HepG2 (cell line): ENCODE measurements around the gene TSSK2. TPM values are rescaled to one million over a fixed set of nuclear protein-coding genes. Genes with fewer than 3 reads are reported as not detected.

Experiments used
- AFF4 ChIP-seq: sonication (generic); formaldehyde crosslinking; IDR thresholded peaks from 2 replicates; pipeline ENCODE4 v1.4.0; 2020; ENCODE audit warnings: missing genetic modification reagents
- AGO1 ChIP-seq: fragments of 200-400 bp; formaldehyde crosslinking; IDR thresholded peaks from 2 replicates; pipeline ENCODE4 v1.6.1; 2017; ENCODE audit warnings: mild to moderate bottlenecking, low read depth, low read length, moderate library complexity; ENCODE audit not compliant: poor library complexity, severe bottlenecking
- CREB1 ChIP-seq, 2 experiments: fragments of 450-650 bp in 1 of 2; IDR thresholded peaks; 2 replicates each; pipeline ENCODE4 v1.6.1; 2016 to 2017; ENCODE audit warnings: control low read depth in 1 of 2, mild to moderate bottlenecking in 1 of 2, missing compliant biosample characterization in 1 of 2, missing genetic modification characterization in 1 of 2
- FOXO1 ChIP-seq: sonication (generic); formaldehyde crosslinking; IDR thresholded peaks from 2 replicates; pipeline ENCODE4 v1.4.0; 2020; ENCODE audit warnings: missing genetic modification reagents
- MLX ChIP-seq: IDR thresholded peaks from 2 replicates; pipeline ENCODE4 v1.6.1; 2016
- NCOR1 ChIP-seq: fragments of 200-600 bp; sonication (generic); IDR thresholded peaks from 2 replicates; pipeline ENCODE4 v1.7.0; 2017; ENCODE audit warnings: antibody characterized with exemption, low read length, borderline replicate concordance
- NR2F1 ChIP-seq, 2 experiments: fragments of 450-650 bp in 1 of 2; formaldehyde crosslinking in 1 of 2; IDR thresholded peaks; 2 replicates each; pipeline versions ENCODE4 v1.5.0 to v1.6.1; 2016 to 2020; ENCODE audit warnings: mild to moderate bottlenecking in 1 of 2, missing compliant biosample characterization in 1 of 2, missing genetic modification reagents in 1 of 2, moderate library complexity in 1 of 2
- PCBP2 ChIP-seq: fragments of 200-400 bp; formaldehyde crosslinking; optimal IDR thresholded peaks from 2 replicates; pipeline ENCODE3; 2018; ENCODE audit warnings: low read length, low read depth; ENCODE audit not compliant: poor library complexity, severe bottlenecking
- PRDM10 ChIP-seq: sonication (generic); formaldehyde crosslinking; IDR thresholded peaks from 2 replicates; pipeline ENCODE4 v1.4.0; 2020; ENCODE audit warnings: low read depth, missing genetic modification reagents
- RARG ChIP-seq: sonication (generic); formaldehyde crosslinking; IDR thresholded peaks from 2 replicates; pipeline ENCODE4 v1.4.0; 2020; ENCODE audit warnings: low read depth, mild to moderate bottlenecking, missing genetic modification reagents
- RFX3 ChIP-seq: IDR thresholded peaks from 2 replicates; pipeline ENCODE4 v1.6.1; 2016; ENCODE audit warnings: missing biosample characterization, missing genetic modification reagents
- SIX1 ChIP-seq: sonication (generic); formaldehyde crosslinking; IDR thresholded peaks from 2 replicates; pipeline ENCODE4 v1.4.0; 2020; ENCODE audit warnings: missing genetic modification reagents, borderline replicate concordance
- SP2 ChIP-seq: sonication (generic); formaldehyde crosslinking; IDR thresholded peaks from 2 replicates; pipeline ENCODE4 v1.5.1; 2020; ENCODE audit warnings: mild to moderate bottlenecking, missing genetic modification reagents
- TCF7L2 ChIP-seq: IDR thresholded peaks from 2 replicates; pipeline ENCODE4 v1.6.1; 2011; ENCODE audit warnings: mild to moderate bottlenecking, low read depth, low read length, moderate library complexity
- ZMAT3 ChIP-seq: sonication (generic); formaldehyde crosslinking; conservative IDR thresholded peaks from 2 replicates; pipeline ENCODE4 v1.7.0; 2021; ENCODE audit warnings: missing genetic modification reagents
- ZNF263 ChIP-seq: sonication (generic); formaldehyde crosslinking; IDR thresholded peaks from 2 replicates; pipeline ENCODE4 v1.4.0; 2020; ENCODE audit warnings: missing genetic modification reagents
- ZNF484 ChIP-seq: sonication (generic); formaldehyde crosslinking; IDR thresholded peaks from 2 replicates; pipeline ENCODE4 v1.5.1; 2020; ENCODE audit warnings: mild to moderate bottlenecking, low read depth, missing genetic modification reagents, borderline replicate concordance
- ZNF710 ChIP-seq: sonication (generic); formaldehyde crosslinking; IDR thresholded peaks from 2 replicates; pipeline ENCODE4 v1.5.0; 2020; ENCODE audit warnings: mild to moderate bottlenecking, missing genetic modification reagents, borderline replicate concordance
- ZNF761 ChIP-seq: sonication (generic); formaldehyde crosslinking; conservative IDR thresholded peaks from 2 replicates; pipeline ENCODE4 v1.4.0; 2020; ENCODE audit warnings: mild to moderate bottlenecking, missing genetic modification reagents
- ZSCAN20 ChIP-seq: sonication (generic); formaldehyde crosslinking; IDR thresholded peaks from 2 replicates; pipeline ENCODE4 v1.4.0; 2020; ENCODE audit warnings: missing genetic modification reagents, mild to moderate bottlenecking, borderline replicate concordance
- polyA plus RNA-seq, 8 experiments: library from polyadenylated mRNA; depleted of rRNA in 3 of 8; stranded (reverse) in 7 of 8; unstranded in 1 of 8; fragments of >200 nt; fragmentation: Illumina TruSeq in 4 of 8; extraction: Trizol in 4 of 8; gene quantifications; 2 replicates each; pipeline versions ENCODE4 v1.2.1 to v1.2.3, GENCODE V29; 2011 to 2016; ENCODE audit warnings: low read depth in 4 of 8, missing spikeins in 1 of 8, mixed read lengths in 1 of 8; ENCODE audit not compliant: insufficient read depth in 1 of 8
- total RNA-seq, 5 experiments: library from RNA; depleted of rRNA; stranded (reverse); fragments of >200 nt; fragmentation: Illumina TruSeq; extraction: Trizol; gene quantifications; 2 replicates each; pipeline ENCODE4 v1.2.3, GENCODE V29; 2016; ENCODE audit warnings: low read depth in 1 of 5

Gene TSSK2
- total and polyA plus RNA-seq, 2 of the 13 experiments (the other 11 are each of a cell fraction or from before 2014, with no cell fraction given) = not detected

GRCh38 chr22:19178065-19178656, 47.1 kb downstream of the TSSK2 start (continued):
- TF ChIP-seq PRDM10 (CRISPR knock-in tag) = no peak
- TF ChIP-seq RFX3 = no peak
- TF ChIP-seq NR2F1 (CRISPR knock-in tag; IDR thresholded peaks at IDR 0.05) = no peak
- TF ChIP-seq TCF7L2 = no peak
- TF ChIP-seq FOXO1 (CRISPR knock-in tag) = no peak
- peak; percentile 58 for TF ChIP-seq ZNF761 (CRISPR knock-in tag)
- no peak for TF ChIP-seq AFF4 (CRISPR knock-in tag)
- no peak for TF ChIP-seq RARG (CRISPR knock-in tag)
- no peak for TF ChIP-seq SP2 (CRISPR knock-in tag)
- peak; percentile 14 for TF ChIP-seq AGO1
- TF ChIP-seq ZMAT3 = no peak
- TF ChIP-seq NCOR1 = 0 out of 2 replicates have a peak, but pooled peaks have one; percentile 38
- no peak for TF ChIP-seq MLX (CRISPR knock-in tag)
- TF ChIP-seq CREB1 (IDR thresholded peaks at IDR 0.05) = no peak
- TF ChIP-seq CREB1 (CRISPR knock-in tag; IDR thresholded peaks at IDR 0.05) = no peak
- TF ChIP-seq PCBP2 = no peak
- no peak for TF ChIP-seq SIX1 (CRISPR knock-in tag)
- no peak for TF ChIP-seq ZNF710
- no peak for TF ChIP-seq ZNF263 (CRISPR knock-in tag)
- no peak for TF ChIP-seq ZNF484 (CRISPR knock-in tag)
- TF ChIP-seq ZSCAN20 = no peak
